OCI-LY7 (cell line): ENCODE measurements around the gene UTP18.

Source experiments
- EZH2phosphoT487 ChIP-seq: fragments of 200-600 bp; sonication (generic); IDR thresholded peaks from 2 replicates; pipeline ENCODE4 v1.6.1; 2018; ENCODE audit warnings: low read depth, borderline replicate concordance, mild to moderate bottlenecking, mixed run types, antibody characterized with exemption, low read length, moderate library complexity, mixed read lengths
- TF ChIP-seq, protein P1 (sequence below): fragments of 200-600 bp; sonication (generic); conservative IDR thresholded peaks from 2 replicates; pipeline ENCODE4 v1.5.1; 2014; ENCODE audit warnings: mild to moderate bottlenecking, antibody characterized with exemption, low read length, moderate library complexity, mixed read lengths

DNA sequence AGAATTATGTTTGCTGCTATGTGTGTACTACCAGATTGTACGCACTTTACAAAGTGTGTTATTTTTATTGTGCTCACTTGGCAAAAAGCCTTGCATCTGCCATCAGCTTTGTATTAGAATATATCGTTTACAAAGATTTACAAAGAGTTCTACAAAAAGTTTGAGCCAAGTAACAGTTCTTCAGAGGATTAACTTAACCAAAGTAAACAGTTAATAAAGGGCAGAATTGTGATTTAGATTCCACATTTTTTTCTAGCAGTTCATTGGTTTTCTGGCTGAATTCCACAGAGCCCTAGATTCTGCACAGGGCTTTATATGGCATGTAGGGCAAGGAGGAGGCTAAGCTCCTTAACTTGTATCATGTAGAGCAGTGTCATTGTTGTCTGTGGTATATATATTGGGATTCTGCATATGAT lies 29.4 kb downstream of the UTP18 start:
- TF ChIP-seq, protein P1, sequence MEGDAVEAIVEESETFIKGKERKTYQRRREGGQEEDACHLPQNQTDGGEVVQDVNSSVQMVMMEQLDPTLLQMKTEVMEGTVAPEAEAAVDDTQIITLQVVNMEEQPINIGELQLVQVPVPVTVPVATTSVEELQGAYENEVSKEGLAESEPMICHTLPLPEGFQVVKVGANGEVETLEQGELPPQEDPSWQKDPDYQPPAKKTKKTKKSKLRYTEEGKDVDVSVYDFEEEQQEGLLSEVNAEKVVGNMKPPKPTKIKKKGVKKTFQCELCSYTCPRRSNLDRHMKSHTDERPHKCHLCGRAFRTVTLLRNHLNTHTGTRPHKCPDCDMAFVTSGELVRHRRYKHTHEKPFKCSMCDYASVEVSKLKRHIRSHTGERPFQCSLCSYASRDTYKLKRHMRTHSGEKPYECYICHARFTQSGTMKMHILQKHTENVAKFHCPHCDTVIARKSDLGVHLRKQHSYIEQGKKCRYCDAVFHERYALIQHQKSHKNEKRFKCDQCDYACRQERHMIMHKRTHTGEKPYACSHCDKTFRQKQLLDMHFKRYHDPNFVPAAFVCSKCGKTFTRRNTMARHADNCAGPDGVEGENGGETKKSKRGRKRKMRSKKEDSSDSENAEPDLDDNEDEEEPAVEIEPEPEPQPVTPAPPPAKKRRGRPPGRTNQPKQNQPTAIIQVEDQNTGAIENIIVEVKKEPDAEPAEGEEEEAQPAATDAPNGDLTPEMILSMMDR: no peak
- TF ChIP-seq EZH2phosphoT487: no peak
